Loucy (cell line): Measurements from ENCODE around the gene LYPD6.

Experiments
- H2AFZ ChIP-seq: fragments of 200-600 bp; sonication (generic); 2 replicates; pipeline ENCODE4 v1.6.0; 2016; ENCODE audit warnings: antibody characterized with exemption, mild to moderate bottlenecking, low read length, moderate library complexity
- H3F3A ChIP-seq: fragments of 200-600 bp; 2 replicates; pipeline ENCODE4 v1.6.0; 2016; ENCODE audit warnings: antibody characterized with exemption, low read depth, mild to moderate bottlenecking
- H3K27me3 ChIP-seq: fragments of 200-600 bp; sonication (generic); 2 replicates; pipeline ENCODE4 v1.6.1; 2014; ENCODE audit warnings: low read length, mild to moderate bottlenecking; ENCODE audit not compliant: insufficient read depth, poor library complexity, severe bottlenecking
- H3K36me3 ChIP-seq: fragments of 200-600 bp; sonication (generic); 2 replicates; pipeline ENCODE4 v1.6.1; 2016; ENCODE audit warnings: low read length; ENCODE audit not compliant: insufficient read depth
- H3K4me1 ChIP-seq: fragments of 200-600 bp; sonication (generic); 2 replicates; pipeline ENCODE4 v1.5.1; 2014; ENCODE audit warnings: low read length, mild to moderate bottlenecking; ENCODE audit not compliant: insufficient read depth, poor library complexity, severe bottlenecking
- H3K4me2 ChIP-seq: fragments of 200-600 bp; sonication (generic); 2 replicates; pipeline ENCODE4 v1.6.0; 2014; ENCODE audit warnings: antibody characterized with exemption, low read length, low read depth, mild to moderate bottlenecking; ENCODE audit not compliant: poor library complexity, severe bottlenecking
- H3K4me3 ChIP-seq: fragments of 200-600 bp; sonication (generic); 2 replicates; pipeline ENCODE4 v1.5.1; 2014; ENCODE audit warnings: low read length, mild to moderate bottlenecking, mixed read lengths; ENCODE audit not compliant: poor library complexity, severe bottlenecking
- H3K79me2 ChIP-seq: fragments of 200-600 bp; sonication (generic); 2 replicates; pipeline ENCODE4 v1.6.1; 2014; ENCODE audit warnings: low read length; ENCODE audit not compliant: insufficient read depth
- H3K9ac ChIP-seq: fragments of 200-600 bp; sonication (generic); 2 replicates; pipeline ENCODE4 v1.6.0; 2014; ENCODE audit warnings: mild to moderate bottlenecking, low read depth, low read length, moderate library complexity; ENCODE audit not compliant: poor library complexity, severe bottlenecking
- H3K9me2 ChIP-seq: fragments of 200-600 bp; sonication (generic); replicated peaks from 2 replicates; pipeline ENCODE4 v1.6.1; 2016; ENCODE audit warnings: low read depth, low read length, mixed read lengths
- H3K9me3 ChIP-seq: fragments of 200-600 bp; sonication (generic); 2 replicates; pipeline ENCODE4 v1.6.1; 2014; ENCODE audit warnings: mild to moderate bottlenecking, antibody characterized with exemption, low read length, low read depth; ENCODE audit not compliant: insufficient read depth
- H4K20me1 ChIP-seq: fragments of 200-600 bp; sonication (generic); 2 replicates; pipeline ENCODE4 v1.6.0; 2014; ENCODE audit warnings: antibody characterized with exemption, low read length, mild to moderate bottlenecking; ENCODE audit not compliant: insufficient read depth, poor library complexity, severe bottlenecking
- EZH2phosphoT487 ChIP-seq: fragments of 200-600 bp; IDR thresholded peaks from 2 replicates; pipeline ENCODE4 v1.6.1; 2018; ENCODE audit warnings: antibody characterized with exemption, mild to moderate bottlenecking, moderate library complexity, borderline replicate concordance
- TF ChIP-seq, protein P1 (sequence below): fragments of 200-600 bp; sonication (generic); conservative IDR thresholded peaks from 2 replicates; pipeline ENCODE4 v1.5.1; 2014; ENCODE audit warnings: mild to moderate bottlenecking, antibody characterized with exemption, low read length

Gene LYPD6

DNA sequence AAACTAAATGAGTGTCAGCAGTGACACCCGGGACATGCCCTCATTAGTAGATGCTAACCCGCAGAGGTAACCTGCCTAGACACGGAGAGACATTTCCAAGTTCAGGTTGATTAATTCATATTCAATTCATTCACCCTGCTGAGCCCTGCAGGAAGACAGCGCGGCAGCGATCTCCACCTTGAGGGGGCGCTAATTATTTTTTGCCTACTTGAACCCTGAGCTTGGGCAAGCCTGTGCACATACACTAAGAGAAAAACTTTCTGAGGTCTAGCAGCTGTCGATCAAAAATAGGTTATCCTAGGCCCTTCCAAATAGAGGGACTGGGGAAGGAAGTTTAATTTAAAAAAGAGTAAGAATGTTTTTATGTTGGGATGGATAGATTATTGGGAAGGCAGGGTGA, 1.3 kb upstream of the LYPD6 start:
- H2AFZ ChIP-seq: no peak overlapping the region
- no peaks in the 10 kb centered on the region for H3K9me2 ChIP-seq
- no peak overlapping the region for H3K9ac ChIP-seq
- H3K4me2 ChIP-seq: no peak overlapping the region
- no peaks in the 10 kb centered on the region for H4K20me1 ChIP-seq
- no peak overlapping the region for H3K4me3 ChIP-seq
- H3K4me1 ChIP-seq: no peaks in the 10 kb centered on the region
- TF ChIP-seq, protein P1, sequence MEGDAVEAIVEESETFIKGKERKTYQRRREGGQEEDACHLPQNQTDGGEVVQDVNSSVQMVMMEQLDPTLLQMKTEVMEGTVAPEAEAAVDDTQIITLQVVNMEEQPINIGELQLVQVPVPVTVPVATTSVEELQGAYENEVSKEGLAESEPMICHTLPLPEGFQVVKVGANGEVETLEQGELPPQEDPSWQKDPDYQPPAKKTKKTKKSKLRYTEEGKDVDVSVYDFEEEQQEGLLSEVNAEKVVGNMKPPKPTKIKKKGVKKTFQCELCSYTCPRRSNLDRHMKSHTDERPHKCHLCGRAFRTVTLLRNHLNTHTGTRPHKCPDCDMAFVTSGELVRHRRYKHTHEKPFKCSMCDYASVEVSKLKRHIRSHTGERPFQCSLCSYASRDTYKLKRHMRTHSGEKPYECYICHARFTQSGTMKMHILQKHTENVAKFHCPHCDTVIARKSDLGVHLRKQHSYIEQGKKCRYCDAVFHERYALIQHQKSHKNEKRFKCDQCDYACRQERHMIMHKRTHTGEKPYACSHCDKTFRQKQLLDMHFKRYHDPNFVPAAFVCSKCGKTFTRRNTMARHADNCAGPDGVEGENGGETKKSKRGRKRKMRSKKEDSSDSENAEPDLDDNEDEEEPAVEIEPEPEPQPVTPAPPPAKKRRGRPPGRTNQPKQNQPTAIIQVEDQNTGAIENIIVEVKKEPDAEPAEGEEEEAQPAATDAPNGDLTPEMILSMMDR: 0 out of 2 replicates have a peak, but pooled peaks have one; percentile 18
- TF ChIP-seq EZH2phosphoT487: no peak
- no peaks in the 10 kb centered on the region for H3F3A ChIP-seq
- H3K36me3 ChIP-seq: no peaks in the 10 kb centered on the region
- no peaks in the 10 kb centered on the region for H3K27me3 ChIP-seq
- H3K79me2 ChIP-seq: no peaks in the 10 kb centered on the region
- H3K9me3 ChIP-seq: no peaks in the 10 kb centered on the region

GRCh38 chr2:149329489-149330126, 779 bp upstream of the LYPD6 start:
- H3K9me3 ChIP-seq: no peaks in the 10 kb centered on the region
- no peaks in the 10 kb centered on the region for H3K9me2 ChIP-seq
- H3K4me3 ChIP-seq: no peak overlapping the region
- no peaks in the 10 kb centered on the region for H3K4me1 ChIP-seq
- H3K79me2 ChIP-seq: no peaks in the 10 kb centered on the region
- TF ChIP-seq, protein P1: no peak
- no peak for TF ChIP-seq EZH2phosphoT487
- H2AFZ ChIP-seq: no peak overlapping the region
- H3K36me3 ChIP-seq: no peaks in the 10 kb centered on the region
- H3F3A ChIP-seq: no peaks in the 10 kb centered on the region
- no peak overlapping the region for H3K9ac ChIP-seq
- H3K27me3 ChIP-seq: no peaks in the 10 kb centered on the region
- H4K20me1 ChIP-seq: no peaks in the 10 kb centered on the region
- H3K4me2 ChIP-seq: no peak overlapping the region

GRCh38 chr2:149331023-149331400, 625 bp downstream of the LYPD6 start:
- H3K9ac ChIP-seq: no peak overlapping the region
- no peaks in the 10 kb centered on the region for H3K36me3 ChIP-seq

More at GRCh38 chr2:149331023-149331400, 625 bp downstream of the LYPD6 start:
- Histone ChIP-seq H2AFZ (no peak overlapping the region), H3K9me2 (no peaks in the 10 kb centered on the region), H3K4me2 (no peak overlapping the region), H3K79me2 (no peaks in the 10 kb centered on the region), H4K20me1 (no peaks in the 10 kb centered on the region), H3K9me3 (no peaks in the 10 kb centered on the region), H3K4me3 (no peak overlapping the region), H3K4me1 (no peaks in the 10 kb centered on the region), H3F3A (no peaks in the 10 kb centered on the region), H3K27me3 (no peaks in the 10 kb centered on the region)
- TF ChIP-seq, protein P1: no peak
- TF ChIP-seq EZH2phosphoT487: no peak
